HEK293 (cell line): ENCODE results near the gene FBH1.

Experiments
- ZFHX2 ChIP-seq: fragments of 450-650 bp; formaldehyde crosslinking; conservative IDR thresholded peaks from 2 replicates; pipeline ENCODE4 v1.5.1; 2016; ENCODE audit warnings: missing biosample characterization, missing genetic modification characterization
- ZNF121 ChIP-seq: fragments of 450-650 bp; formaldehyde crosslinking; IDR thresholded peaks from 2 replicates; pipeline ENCODE4 v1.5.1; 2016; ENCODE audit warnings: missing biosample characterization, missing genetic modification characterization
- ZNF274 ChIP-seq, 2 experiments: fragments of 200-500 bp in 1 of 2; fragments of 450-650 bp in 1 of 2; sonication (Bioruptor generic) in 1 of 2; formaldehyde crosslinking in 1 of 2; IDR thresholded peaks; 2 replicates each; pipeline versions ENCODE4 v1.5.1 to v1.6.1; 2014 to 2016; ENCODE audit warnings: borderline replicate concordance in 1 of 2, inconsistent platforms in 1 of 2, low read length in 1 of 2, missing biosample characterization in 1 of 2, missing genetic modification characterization in 1 of 2
- ZNF544 ChIP-seq: fragments of 450-650 bp; formaldehyde crosslinking; IDR thresholded peaks from 2 replicates; pipeline ENCODE4 v1.5.0; 2017; ENCODE audit warnings: missing biosample characterization, missing genetic modification characterization
- TF ChIP-seq, protein P1 (sequence below): fragments of 450-650 bp; formaldehyde crosslinking; IDR thresholded peaks from 2 replicates; pipeline ENCODE4 v1.5.1; 2016; ENCODE audit warnings: missing biosample characterization, missing genetic modification characterization

DNA sequence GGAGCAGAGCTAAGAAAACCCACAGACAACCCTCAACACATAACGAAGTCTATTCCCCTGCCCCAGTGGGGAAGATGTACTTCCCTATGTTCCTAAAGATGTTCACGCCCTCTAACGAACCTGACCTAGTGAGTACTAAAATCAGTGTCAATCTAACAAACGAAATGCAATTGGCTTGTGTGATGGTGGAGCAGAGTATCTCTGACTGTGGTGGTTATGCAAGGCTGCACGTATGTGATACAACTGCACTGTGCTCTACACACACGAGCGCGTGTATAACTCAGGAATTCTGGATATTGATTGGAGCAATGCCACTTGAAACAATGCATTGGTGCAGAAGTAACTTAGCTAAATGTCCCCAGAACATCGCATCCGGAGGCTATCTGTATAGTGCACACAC is 1.7 kb upstream of the FBH1 start:
- TF ChIP-seq ZFHX2 = no peak
- TF ChIP-seq, protein P1, sequence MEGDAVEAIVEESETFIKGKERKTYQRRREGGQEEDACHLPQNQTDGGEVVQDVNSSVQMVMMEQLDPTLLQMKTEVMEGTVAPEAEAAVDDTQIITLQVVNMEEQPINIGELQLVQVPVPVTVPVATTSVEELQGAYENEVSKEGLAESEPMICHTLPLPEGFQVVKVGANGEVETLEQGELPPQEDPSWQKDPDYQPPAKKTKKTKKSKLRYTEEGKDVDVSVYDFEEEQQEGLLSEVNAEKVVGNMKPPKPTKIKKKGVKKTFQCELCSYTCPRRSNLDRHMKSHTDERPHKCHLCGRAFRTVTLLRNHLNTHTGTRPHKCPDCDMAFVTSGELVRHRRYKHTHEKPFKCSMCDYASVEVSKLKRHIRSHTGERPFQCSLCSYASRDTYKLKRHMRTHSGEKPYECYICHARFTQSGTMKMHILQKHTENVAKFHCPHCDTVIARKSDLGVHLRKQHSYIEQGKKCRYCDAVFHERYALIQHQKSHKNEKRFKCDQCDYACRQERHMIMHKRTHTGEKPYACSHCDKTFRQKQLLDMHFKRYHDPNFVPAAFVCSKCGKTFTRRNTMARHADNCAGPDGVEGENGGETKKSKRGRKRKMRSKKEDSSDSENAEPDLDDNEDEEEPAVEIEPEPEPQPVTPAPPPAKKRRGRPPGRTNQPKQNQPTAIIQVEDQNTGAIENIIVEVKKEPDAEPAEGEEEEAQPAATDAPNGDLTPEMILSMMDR = no peak
- no peak for TF ChIP-seq ZNF121 (tag by site-specific recombination)
- TF ChIP-seq ZNF274 (IDR thresholded peaks at IDR 0.05; ENCODE audit: low read length) = no peak
- TF ChIP-seq ZNF274 (tag by site-specific recombination; IDR thresholded peaks at IDR 0.05; ENCODE audit: borderline replicate concordance) = no peak
- no peak for TF ChIP-seq ZNF544
